Right lobe of liver (tissue), 6 donors: ENCODE results near the gene SKAP2. TPM values are rescaled to one million over a fixed set of nuclear protein-coding genes. Genes with fewer than 3 reads are reported as not detected.

Experiments
- ATAC-seq, 4 donors: fragments of 200-7000 bp; cut with Tn5 transposase; one replicate each; pipeline ENCODE4 v1.9.1; 2020; ENCODE audit warnings: mild to moderate bottlenecking in 4 of 4, moderate library complexity in 4 of 4
- DNase-seq, 3 donors: peaks; one replicate each; pipeline ENCODE4 v3.0.0-alpha.2; 2020
- H3K27ac ChIP-seq, 3 donors: fragments of 200-600 bp; one replicate each; pipeline ENCODE4 v1.8.0; 2022
- H3K27me3 ChIP-seq, 2 donors: fragments of 200-600 bp; one replicate each; pipeline ENCODE4 v1.8.0; 2022
- H3K36me3 ChIP-seq, 4 donors: fragments of 200-600 bp; sonication (generic) in 1 of 4; one replicate each; pipeline versions ENCODE4 v1.5.1 to v1.8.0; 2017 to 2022; ENCODE audit warnings: control low read depth in 1 of 4
- H3K4me1 ChIP-seq, 4 donors: fragments of 200-600 bp; sonication (generic) in 1 of 4; one replicate each; pipeline versions ENCODE4 v1.5.1 to v1.8.0; 2017 to 2022; ENCODE audit warnings: control low read depth in 1 of 4
- H3K4me3 ChIP-seq, 3 donors: fragments of 200-600 bp; one replicate each; pipeline ENCODE4 v1.8.0; 2022
- H3K9me3 ChIP-seq, 4 donors: fragments of 200-600 bp; sonication (generic) in 1 of 4; one replicate each; pipeline versions ENCODE4 v1.5.1 to v1.8.0; 2017 to 2022; ENCODE audit warnings: control low read depth in 1 of 4
- POLR2A ChIP-seq: fragments of 450-650 bp; IDR thresholded peaks from one replicate; pipeline ENCODE4 v1.6.1; 2017; ENCODE audit warnings: antibody characterized with exemption, mild to moderate bottlenecking
- WGBS: methylation state at CpG from one replicate; pipeline ENCODE4 v1.1.6; 2018; ENCODE audit warnings: low coverage, low lambda C conversion rate; ENCODE audit not compliant: insufficient coverage; ENCODE audit errors: missing lambda C conversion rate; 5-methylcytosine and 5-hydroxymethylcytosine counted together
- intact Hi-C, 2 donors: fragments of 100-400 bp; cut with DNase I; formaldehyde crosslinking; loops; one replicate each; pipeline versions ENCODE4 v1.11.2 to v1.14.1; 2022
- total RNA-seq, 6 experiments: library from RNA; depleted of rRNA in 2 of 6; stranded (reverse); fragments of >200 nt in 2 of 6; fragmentation: NEBNext Ultra II Directional in 3 of 6; extraction: Animal tissue kit (Norgen Biotek cat#: 25700) in 3 of 6; gene quantifications; one replicate each; pipeline versions ENCODE4 v1.1.0 to v1.2.4, GENCODE V29; 2016 to 2023
- TF ChIP-seq, protein P1 (sequence below), 4 donors: fragments of 200-600 bp in 3 of 4; fragments of 450-650 bp in 1 of 4; IDR thresholded peaks; one replicate each; pipeline versions ENCODE4 v1.5.1 to v1.8.0; 2016 to 2022; ENCODE audit warnings: antibody characterized with exemption in 4 of 4, mild to moderate bottlenecking in 2 of 4
- donor health status: DM: no; HTN: yes; CAD: no.
- donor health status: DM: no; HTN: no; CAD: no.
- donor health status: DM: no; HTN: no; CAD: no.
- donor health status: DM: no; HTN: yes; CAD: no.
- donor health status: DM: no; HTN: yes; CAD: no.

Gene SKAP2
- total RNA-seq, 6 experiments from 2014 or later: 4.7 to 19.6 (median 9.0) TPM

DNA sequence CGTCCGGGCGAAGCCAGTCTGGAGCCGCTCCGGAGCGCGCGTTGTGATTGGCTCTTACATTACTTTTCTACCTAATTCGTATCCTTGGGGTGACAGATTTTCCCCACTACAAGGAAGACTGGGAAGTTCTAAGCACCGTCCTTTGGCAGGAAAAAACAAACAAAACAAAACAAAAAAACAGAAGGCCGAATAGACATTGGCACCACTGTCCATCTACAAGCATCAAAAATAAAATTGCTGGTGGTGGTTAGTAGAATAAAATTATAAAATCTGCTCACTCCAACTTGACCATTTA lies 651 bp upstream of the SKAP2 start:
- intact Hi-C loops: no loop called here
- ATAC-seq: peak; percentile 32 to 52 (median 44)
- peaks cover 0 to 6% (median 2%) of the 10 kb centered on the region in 4 donors for H3K4me1 ChIP-seq
- DNase-seq: peak in 1 of 3 donors; percentile 65
- H3K27me3 ChIP-seq: peaks cover 0 to 6% of the 10 kb centered on the region in 2 donors
- H3K4me3 ChIP-seq: peak overlapping the region; percentile 37 to 71 (median 68)
- TF ChIP-seq, protein P1, sequence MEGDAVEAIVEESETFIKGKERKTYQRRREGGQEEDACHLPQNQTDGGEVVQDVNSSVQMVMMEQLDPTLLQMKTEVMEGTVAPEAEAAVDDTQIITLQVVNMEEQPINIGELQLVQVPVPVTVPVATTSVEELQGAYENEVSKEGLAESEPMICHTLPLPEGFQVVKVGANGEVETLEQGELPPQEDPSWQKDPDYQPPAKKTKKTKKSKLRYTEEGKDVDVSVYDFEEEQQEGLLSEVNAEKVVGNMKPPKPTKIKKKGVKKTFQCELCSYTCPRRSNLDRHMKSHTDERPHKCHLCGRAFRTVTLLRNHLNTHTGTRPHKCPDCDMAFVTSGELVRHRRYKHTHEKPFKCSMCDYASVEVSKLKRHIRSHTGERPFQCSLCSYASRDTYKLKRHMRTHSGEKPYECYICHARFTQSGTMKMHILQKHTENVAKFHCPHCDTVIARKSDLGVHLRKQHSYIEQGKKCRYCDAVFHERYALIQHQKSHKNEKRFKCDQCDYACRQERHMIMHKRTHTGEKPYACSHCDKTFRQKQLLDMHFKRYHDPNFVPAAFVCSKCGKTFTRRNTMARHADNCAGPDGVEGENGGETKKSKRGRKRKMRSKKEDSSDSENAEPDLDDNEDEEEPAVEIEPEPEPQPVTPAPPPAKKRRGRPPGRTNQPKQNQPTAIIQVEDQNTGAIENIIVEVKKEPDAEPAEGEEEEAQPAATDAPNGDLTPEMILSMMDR (IDR thresholded peaks at IDR 0.05): no peak
- no peak for TF ChIP-seq POLR2A
- peak overlapping the region; percentile 61 to 84 (median 79) for H3K27ac ChIP-seq
- 2% methylated on average over 11 of the region's 11 CpGs for WGBS
- H3K36me3 ChIP-seq: no peaks in the 10 kb centered on the region
- no peaks in the 10 kb centered on the region for H3K9me3 ChIP-seq

DNA sequence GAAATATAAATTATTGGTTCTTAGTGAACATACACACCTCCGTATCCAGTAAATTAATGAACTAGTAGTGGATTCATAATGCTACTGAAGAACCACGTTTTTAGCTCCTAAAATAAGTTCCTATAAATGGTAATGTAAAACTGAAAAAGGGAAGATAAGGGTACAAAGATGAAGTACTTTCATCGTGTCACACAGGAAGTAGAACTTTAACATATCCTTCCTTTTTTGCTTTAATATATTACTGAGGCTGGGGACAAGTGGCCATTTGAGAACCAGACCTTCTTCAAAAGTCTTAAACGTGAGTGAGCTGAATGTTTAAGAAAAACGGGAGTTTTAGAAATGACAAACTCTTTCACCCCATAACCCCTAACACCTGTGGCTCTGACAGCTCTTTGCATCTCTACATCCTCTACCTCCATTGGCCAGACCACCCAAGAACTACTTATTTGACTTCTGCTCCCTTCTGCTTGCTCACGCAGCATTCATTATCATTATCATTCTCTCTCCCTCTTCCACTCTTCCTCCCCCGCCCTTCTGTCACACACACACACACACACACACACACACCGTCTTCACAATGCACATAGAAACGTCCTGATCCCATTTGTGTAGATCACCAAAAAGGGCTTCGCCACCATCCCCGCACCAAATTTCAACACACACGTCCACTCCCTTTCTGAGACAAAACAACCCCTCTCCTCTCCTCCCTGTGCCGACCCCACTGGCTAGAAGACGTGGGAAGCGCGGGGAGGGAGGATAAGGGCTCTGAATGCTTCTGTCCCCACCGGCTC lies 677 bp downstream of the SKAP2 start:
- H3K9me3 ChIP-seq: no peaks in the 10 kb centered on the region
- peak overlapping the region; percentile 83 to 91 (median 86) for H3K27ac ChIP-seq
- peaks cover 0 to 6% (median 2%) of the 10 kb centered on the region in 4 donors for H3K4me1 ChIP-seq
- WGBS: 7% methylated on average over 13 of the region's 17 CpGs
- TF ChIP-seq, protein P1 (IDR thresholded peaks at IDR 0.05): no peak
- no peak for TF ChIP-seq POLR2A
- peak overlapping the region; percentile 52 to 71 (median 68) for H3K4me3 ChIP-seq
- ATAC-seq: peak in 3 of 4 donors; percentile 1 to 11 (median 4)
- no peak for DNase-seq
- no peaks in the 10 kb centered on the region for H3K36me3 ChIP-seq
- intact Hi-C loops: no loop called here
- peaks cover 0 to 6% of the 10 kb centered on the region in 2 donors for H3K27me3 ChIP-seq

DNA sequence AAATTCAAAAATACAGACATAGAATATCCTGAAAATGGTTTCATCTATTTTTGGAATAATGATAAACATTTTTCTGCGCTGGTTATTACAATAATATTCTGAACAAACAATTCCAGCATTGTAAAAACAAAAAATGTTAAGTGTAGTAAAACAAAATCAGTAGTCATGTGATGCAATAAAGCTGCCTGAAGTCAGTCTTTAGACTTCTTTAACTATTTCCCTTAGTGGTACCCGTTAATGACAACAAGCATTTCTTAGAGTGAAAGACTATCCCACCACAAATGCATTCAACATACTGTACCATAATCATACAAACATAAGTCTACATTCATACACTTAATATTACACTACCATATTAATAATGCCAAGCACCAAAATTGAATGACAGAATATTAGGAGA lies 1.6 kb downstream of the SKAP2 start:
- WGBS: 63% methylated on average over 2 of the region's 2 CpGs
- TF ChIP-seq POLR2A: no peak
- TF ChIP-seq, protein P1 (IDR thresholded peaks at IDR 0.05): no peak
- H3K4me3 ChIP-seq: no peak overlapping the region
- no peaks in the 10 kb centered on the region for H3K36me3 ChIP-seq
- peaks cover 0 to 6% (median 2%) of the 10 kb centered on the region in 4 donors for H3K4me1 ChIP-seq
- intact Hi-C loops: no loop called here
- H3K27ac ChIP-seq: peak overlapping the region in 1 of 3 donors; percentile 11
- DNase-seq: no peak
- peaks cover 0 to 6% of the 10 kb centered on the region in 2 donors for H3K27me3 ChIP-seq
- no peak for ATAC-seq
- no peaks in the 10 kb centered on the region for H3K9me3 ChIP-seq

DNA sequence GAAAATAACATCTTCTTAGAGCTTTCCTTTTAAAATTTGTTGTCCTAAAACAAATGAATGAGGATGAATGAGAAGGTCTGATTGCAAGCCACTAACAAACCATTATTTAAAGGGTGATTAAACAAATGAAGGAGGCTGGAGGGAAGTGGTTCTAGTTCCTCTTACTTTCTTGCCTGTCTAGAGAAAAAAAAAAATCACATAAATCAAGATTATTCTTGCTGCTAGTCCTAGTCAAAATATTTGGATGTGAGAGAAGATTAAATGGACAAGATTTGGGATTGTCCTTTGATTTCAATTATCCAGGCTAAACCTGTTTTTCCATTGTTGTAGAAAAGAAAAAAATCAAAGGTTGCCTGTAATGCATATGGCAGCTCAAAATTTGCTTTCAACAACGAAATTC lies 3.3 kb downstream of the SKAP2 start:
- Histone ChIP-seq H3K27ac (no peak overlapping the region), H3K36me3 (no peaks in the 10 kb centered on the region), H3K27me3 (peaks cover 0 to 6% of the 10 kb centered on the region in 2 donors), H3K9me3 (no peaks in the 10 kb centered on the region), H3K4me3 (no peak overlapping the region), H3K4me1 (peaks cover 0 to 6% (median 2%) of the 10 kb centered on the region in 4 donors)
- ATAC-seq (no peak), DNase-seq (no peak)
- 63% methylated on average over 1 of the region's 1 CpG for WGBS
- intact Hi-C loops: no loop called here
- no peak for TF ChIP-seq POLR2A
- TF ChIP-seq, protein P1 (IDR thresholded peaks at IDR 0.05): no peak
